Stimulated activated CD8-positive, alpha-beta memory T cell treated with anti-CD3 and anti-CD28 coated beads, Interleukin-7, amount 100 ng/mL, for 24 hours (primary cell): ENCODE data around the gene TMEM129.
A peak's percentile ranks its signal among the peaks of the same experiment; 100 is the strongest.

ENCODE experiments used
- DNase-seq: peaks from one replicate; pipeline ENCODE4 v3.0.0-alpha.2; 2020; ENCODE audit warnings: low read depth

TMEM129 gene

DNA sequence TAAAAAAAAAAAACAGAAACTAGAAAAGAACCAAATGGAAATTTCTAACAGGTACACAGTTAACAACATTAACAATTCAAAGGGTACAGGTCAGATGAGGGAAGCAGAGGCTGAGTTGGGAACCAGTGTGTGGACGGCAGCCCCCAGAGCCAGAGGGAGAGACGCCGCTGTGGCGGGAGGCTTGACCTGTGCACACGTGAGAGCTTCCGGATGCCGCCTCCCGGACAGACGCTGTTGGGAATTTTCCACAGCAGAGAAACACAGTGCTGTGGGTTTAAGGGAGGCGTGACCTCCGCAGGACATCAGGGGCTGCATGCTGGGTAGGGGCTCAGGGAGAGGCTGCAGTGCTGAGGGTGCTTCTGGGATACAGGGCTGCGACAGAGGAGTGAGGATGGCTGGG is 22.4 kb upstream of the TMEM129 start:
- DNase-seq: no peak

DNA sequence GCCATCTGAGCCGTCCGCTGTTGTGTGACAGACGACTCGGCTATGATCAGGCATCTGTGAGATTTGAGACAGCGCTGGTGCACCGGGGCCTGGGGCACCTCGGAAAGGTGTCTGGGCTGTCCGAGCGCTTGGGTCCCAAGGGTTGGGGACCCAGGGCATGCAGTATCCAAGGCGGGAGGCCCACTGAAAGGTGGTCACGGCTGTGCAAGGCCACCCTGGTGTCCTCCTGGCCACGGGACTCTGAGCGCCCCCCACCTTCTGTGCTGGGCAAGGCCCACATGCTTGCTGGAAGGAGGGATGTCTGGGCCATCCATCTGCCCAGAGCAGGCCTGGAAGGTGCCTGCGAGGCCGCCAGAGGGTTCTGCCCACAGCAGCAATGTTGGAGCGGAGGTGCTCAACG is 20.1 kb upstream of the TMEM129 start:
- no peak for DNase-seq

DNA sequence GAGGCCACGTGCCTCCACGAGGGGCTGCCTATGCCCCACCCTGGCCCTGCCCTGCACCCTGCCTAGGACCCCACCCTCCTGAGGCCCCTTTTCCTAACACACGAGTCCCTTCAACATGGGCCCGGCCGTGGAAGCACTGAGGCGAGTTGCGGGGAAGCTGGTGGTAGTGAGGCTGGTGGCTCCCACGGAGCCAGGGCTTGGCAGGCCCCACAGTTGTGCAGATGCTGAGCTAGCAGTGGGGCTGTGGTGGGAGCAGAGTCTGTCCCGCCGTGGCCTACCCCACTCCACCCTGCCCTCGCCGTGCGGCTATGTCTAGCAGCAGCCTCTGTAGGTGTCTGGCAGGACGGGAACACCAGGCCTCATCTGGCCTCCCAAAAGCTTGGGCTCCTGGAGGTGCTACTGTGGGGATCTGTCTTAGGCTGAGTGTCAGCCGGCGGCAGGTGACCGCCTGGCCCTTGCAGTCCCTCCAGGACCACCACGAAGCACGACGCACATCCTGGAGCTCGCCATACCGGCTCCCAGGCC is 19.0 kb upstream of the TMEM129 start:
- DNase-seq: no peak

DNA sequence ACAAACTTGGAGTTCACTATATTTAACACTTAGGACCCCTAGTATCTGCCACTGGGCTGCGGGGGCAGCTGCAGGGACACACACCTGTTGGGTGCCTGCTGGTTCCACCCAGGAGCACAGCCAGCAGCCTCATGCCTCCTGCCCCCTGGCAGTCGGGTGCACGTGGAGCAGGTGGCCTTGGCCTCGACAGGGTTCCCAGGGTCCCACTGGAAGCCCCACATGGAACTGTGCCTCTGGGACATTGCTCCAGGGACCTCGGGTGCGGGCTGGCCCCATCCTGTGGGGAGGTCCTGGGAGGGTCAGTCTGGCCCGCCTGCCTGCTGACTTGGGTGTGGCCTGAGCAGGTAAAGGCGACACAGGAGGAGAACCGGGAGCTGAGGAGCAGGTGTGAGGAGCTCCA is 18.2 kb upstream of the TMEM129 start:
- DNase-seq: no peak

- DNase-seq: no peak
These were observed 17.3 kb upstream of the TMEM129 start for GRCh38 chr4:1738410-1738809.

DNA sequence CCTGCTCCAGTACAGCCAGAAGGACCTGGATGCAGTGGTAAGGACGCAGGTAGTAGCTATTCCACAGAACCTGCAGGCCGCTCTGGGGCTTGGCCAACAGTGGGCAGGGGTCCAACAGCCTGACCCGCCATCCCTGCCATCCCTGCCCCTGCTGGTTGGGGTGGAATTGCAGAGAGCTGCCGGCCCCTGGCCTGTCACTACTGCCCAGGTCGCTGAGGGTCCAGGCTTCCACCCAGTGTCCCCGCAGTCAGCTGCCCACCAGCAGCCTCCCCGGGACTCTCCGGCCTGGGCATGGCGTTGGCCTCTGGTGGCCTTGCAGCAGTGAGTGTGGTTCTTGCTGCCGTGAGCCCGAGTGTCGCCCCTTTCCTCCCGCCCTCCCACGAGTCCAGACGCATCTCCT is 16.5 kb upstream of the TMEM129 start:
- no peak for DNase-seq

DNA sequence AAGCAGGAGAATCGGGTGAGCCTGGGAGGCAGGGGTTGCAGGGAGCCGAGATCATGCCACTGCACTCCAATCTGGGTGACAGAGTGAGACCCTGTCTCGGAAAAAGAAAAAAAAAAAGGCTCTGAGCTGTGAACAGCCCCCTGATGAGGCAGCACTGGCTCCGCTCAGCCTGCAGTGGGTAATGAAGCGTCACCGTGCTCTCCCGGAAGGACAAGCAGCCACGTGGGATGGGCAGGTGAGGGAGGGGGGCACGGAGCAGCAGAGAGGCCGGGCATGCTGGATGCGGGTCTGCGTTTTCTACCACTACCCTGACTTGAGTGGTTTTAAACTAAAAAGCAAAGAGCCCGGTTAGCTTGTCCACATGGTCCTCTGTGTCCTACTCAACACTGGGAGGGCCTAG is 15.7 kb upstream of the TMEM129 start:
- no peak for DNase-seq

DNA sequence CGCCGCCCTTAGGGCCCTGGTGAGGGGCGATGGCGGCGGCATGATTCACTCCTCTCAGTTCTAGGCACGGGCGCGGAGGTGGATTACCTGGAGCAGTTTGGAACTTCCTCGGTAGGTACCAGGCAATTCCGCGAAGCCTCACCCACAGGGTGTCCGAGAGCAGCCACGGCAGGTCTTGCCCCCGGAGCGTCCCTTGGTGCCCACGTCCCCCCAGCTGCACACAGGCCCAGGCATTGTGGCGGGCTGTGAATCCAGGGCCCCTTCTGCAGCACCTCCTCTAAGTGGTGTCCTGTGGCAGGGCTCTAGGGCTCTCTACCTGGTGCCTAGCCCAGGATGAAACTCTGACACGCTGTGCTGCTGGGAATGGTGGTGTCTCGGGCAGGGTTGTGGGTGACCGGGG is 14.1 kb upstream of the TMEM129 start:
- DNase-seq: no peak

GRCh38 chr4:1732911-1733310 is 11.8 kb upstream of the TMEM129 start:
- DNase-seq: no peak

DNA sequence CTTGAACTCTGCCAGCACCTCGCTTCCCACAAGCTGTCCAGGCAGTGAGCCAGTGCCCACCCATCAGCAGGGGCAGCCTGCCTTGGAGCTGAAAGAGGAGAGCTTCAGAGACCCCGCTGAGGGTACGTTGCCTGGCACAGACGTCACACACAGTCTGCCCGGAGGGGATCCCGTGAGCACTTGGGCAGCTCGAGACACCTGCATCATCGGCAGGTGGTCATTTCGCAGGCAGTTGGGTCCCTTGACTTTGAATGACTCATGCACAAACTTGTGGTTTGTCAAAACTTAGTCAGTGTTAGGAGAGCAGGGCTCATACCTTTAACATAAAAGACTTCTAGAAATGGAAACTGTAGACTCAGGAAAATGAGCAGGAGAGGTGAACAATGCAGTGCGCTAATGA is 10.1 kb upstream of the TMEM129 start:
- DNase-seq: no peak

- DNase-seq: no peak
These were observed 9.5 kb upstream of the TMEM129 start for GRCh38 chr4:1730532-1731135.

GRCh38 chr4:1728061-1728980 is 7.2 kb upstream of the TMEM129 start:
- no peak for DNase-seq

DNA sequence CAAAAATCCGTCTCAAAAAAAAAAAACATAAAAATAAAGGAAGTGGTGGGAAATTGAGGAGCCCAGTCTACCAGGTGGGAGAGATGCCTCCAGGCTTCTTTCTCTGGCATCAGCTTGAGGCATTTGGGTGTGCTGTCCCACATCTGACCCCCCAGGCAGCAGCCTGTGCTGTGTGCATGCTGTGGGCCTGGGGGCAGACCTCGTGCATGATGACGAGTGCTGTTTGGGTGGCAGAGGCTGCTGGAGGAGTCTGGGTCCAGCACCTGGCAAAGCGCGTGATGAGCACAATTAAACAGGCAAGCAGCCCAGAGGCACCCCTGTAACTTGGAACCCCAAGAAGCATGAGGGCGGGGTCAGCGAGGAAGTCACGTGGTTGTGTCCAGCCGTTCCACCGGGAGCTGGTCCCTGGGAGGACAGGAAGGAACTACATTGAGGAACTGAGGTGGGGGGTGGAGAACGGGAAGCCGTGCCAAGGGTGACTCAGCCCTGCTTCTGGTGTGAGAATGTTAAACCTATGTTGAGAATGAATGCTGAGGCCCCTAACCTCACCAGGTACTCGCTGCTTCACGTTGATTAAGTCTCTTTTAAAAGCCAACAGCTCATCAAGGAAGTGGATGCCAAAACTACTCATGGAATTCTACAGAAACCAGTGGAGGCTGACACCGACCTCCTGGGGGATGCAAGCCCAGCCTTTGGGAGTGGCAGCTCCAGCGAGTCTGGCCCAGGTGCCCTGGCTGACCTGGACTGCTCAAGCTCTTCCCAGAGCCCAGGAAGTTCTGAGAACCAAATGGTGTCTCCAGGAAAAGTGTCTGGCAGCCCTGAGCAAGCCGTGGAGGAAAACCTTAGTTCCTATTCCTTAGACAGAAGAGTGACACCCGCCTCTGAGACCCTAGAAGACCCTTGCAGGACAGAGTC is 6.3 kb upstream of the TMEM129 start:
- no peak for DNase-seq

DNA sequence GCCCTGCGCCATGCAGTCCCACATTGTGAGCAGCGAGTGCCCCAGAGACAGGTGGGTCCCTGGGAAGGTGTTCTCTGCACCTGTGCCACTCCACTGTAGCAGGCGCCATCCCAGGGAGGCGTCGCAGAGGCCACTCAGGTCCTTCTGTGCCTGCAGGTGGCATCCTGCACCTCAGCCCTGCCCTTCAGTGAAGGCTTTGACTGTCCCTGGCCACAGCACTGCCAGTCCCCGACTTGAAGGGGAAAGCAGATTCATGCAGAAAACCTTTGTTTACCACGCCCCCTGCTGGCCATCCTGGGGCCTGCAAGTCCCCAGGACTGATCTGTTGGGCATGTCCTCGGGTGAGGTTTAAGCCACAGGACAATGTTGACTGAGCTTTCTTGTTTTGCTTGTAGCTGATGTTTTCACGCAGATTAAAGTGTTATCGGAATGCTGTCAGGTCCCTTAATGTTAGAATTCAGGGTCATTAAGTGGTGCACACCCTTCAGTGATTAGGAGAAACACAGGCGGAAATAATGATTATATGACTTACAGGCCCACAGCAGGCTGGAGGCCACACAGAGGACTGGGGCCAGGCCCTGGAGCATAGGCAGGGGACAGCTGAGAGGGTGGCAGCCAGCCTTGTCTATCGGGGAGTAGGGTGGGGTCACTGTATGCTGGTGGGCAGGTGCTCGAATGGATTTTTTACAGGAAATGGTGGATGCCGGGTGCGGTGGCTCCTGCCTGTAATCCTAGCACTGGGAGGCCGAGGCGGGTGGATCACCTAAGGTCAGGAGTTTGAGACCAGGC is 5.2 kb upstream of the TMEM129 start:
- DNase-seq: peak; percentile 86

DNA sequence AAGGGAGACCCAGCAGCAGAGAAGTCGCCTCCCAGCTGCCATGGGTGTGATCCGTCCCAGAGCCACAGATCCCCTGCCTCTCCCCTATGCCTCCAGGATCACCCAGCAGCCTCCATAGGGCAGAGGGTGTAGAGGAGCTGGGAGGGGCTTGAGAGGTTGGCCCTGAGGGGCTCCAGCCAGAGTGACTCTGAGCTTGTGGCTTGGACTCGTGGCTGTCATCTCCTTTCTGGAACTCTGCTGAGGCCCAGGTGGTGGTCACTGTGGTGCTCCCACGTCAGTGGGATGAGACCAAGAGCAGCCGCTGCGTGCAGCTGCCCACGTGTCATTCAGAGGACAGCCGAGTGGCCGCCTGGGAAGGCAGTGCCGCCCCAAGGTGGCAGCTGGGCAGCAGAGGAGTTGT is 4.4 kb upstream of the TMEM129 start:
- DNase-seq: no peak

DNA sequence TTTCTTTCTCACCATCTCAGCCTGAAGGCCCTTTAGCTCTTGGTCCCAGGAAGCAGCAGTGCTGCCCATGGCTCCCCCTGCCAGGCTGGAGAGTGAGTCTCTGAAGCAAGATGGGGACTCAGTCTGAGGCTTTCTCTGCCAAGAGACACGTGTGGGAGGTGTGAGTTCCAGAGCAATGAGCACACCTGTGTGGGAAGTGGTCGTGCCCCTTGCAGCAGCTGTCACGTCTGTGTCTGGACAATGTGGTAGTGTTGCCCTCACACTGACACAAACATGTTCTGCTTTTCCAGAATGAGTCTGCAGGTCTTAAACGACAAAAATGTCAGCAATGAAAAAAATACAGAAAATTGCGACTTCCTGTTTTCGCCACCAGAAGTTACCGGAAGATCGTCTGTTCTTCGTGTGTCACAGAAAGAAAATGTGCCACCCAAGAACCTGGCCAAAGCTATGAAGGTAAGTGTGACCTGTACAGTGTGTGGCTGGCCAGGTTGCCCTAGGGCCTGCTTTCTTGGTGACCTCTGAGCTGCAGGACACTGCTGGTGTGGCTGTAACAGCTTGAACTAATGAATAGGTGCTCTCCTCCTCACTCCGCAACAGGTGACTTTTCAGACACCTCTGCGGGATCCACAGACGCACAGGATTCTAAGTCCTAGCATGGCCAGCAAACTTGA is 2.1 kb upstream of the TMEM129 start:
- no peak for DNase-seq

DNA sequence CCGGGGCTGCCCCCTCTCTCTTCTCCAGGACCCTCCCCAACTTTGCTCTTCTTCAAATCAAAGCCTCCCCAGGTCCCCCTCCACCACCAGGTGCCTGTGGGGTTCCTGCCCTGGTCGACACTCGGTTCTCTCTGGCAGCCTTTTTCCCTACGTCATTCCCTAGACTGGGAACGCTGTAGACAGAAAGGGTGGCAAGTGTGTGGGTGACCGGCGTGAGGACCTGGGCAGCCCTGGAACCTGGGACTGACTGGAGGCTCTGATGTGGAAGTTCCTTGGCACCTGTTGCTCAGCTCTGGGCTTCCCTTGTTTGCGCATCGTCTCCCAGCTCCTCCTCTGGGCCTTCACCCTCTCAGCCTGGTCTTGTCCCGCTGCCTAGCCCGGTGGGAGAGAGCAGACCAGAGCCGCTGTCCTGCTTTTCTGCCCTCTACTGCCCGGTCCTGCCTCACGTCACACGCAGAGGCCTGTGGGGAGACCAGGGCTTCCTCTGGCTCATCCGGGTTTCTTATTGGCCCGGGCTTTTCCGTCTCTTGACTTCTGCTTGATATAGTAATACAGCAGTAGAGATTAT is 1.5 kb upstream of the TMEM129 start:
- no peak for DNase-seq

- no peak for DNase-seq
These were observed 785 bp upstream of the TMEM129 start for GRCh38 chr4:1721666-1722550.

DNA sequence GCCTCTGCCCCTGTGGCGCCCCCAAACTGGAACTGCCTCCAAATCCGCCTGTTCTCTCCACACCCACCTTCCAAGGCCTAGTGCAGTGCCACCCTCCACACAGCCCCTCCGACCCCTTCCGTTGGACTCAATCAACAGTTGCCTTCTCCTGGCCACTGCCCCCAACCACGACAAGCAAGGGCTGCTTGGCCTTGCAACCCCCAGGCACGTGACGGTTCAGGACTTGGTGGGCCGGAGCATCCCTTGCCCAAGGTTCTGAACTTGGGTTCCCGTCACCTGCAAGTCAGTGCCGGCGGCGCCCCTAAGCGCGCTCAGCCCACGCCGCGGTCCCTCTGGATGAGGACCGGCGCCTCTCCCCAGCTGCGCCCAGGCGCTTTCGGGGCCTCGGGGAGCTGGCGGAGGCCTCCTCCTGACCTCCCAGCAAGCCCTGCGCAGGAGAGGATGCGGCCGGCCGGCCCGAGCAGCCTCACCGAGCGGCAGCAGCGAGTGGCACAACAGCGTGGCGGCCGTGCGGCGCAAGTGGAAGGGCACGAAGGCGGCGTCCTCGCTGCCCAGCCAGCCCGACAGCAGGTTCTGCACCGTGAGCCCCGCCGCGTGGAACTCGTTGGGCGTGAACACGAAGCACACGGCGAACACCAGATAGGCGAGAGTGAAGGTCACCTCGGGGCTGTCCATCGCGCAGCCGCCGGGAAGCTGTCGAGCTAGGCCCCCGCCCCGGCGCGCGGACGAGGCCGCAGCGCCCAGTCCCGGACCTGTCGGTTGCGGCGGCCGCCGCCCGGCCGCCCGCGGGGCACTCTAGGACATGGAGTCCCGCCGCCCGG is 750 bp downstream of the TMEM129 start:
- DNase-seq: no peak
